ENCODE results near the gene GARIN5A.
"Not testable (repeated sequence)": the region's sequence is repeated elsewhere in the genome, so short reads cannot be mapped to it uniquely, and the experiment has no call there.

The GARIN5A gene

GRCh38 chr19:50461066-50461875 lies 15.4 kb downstream of the GARIN5A start:
- DNase-seq = peak; percentile 55

- DNase-seq = no peak
Observed at GRCh38 chr19:50460161-50460765, 16.4 kb downstream of the GARIN5A start.

GRCh38 chr19:50459638-50460037 lies 17.0 kb downstream of the GARIN5A start:
- no peak for DNase-seq

GRCh38 chr19:50459067-50459456 lies 17.6 kb downstream of the GARIN5A start:
- no peak for DNase-seq

GRCh38 chr19:50458396-50459066 lies 18.1 kb downstream of the GARIN5A start:
- no peak for DNase-seq

GRCh38 chr19:50457300-50457699 lies 19.3 kb downstream of the GARIN5A start:
- DNase-seq = no peak

GRCh38 chr19:50455992-50456391 lies 20.7 kb downstream of the GARIN5A start:
- DNase-seq = no peak

- DNase-seq = no peak
Observed at GRCh38 chr19:50453243-50453642, 23.4 kb downstream of the GARIN5A start.

- DNase-seq = no peak
Observed at GRCh38 chr19:50451223-50451534, 25.5 kb downstream of the GARIN5A start.

- DNase-seq = no peak
Observed at GRCh38 chr19:50450369-50451222, 26.1 kb downstream of the GARIN5A start.

GRCh38 chr19:50449236-50449899 lies 27.3 kb downstream of the GARIN5A start:
- no peak for DNase-seq

GRCh38 chr19:50447750-50448149 lies 28.9 kb downstream of the GARIN5A start:
- no peak for DNase-seq

- no peak for DNase-seq
Observed at GRCh38 chr19:50447053-50447452, 29.6 kb downstream of the GARIN5A start.

GRCh38 chr19:50444059-50444458 lies 32.6 kb downstream of the GARIN5A start:
- DNase-seq = no peak

GRCh38 chr19:50439130-50439529 lies 37.5 kb downstream of the GARIN5A start:
- not testable (repeated sequence) for DNase-seq

- no peak for DNase-seq
Observed at GRCh38 chr19:50437862-50438449, 38.7 kb downstream of the GARIN5A start.

GRCh38 chr19:50435627-50436026 lies 41.0 kb downstream of the GARIN5A start:
- DNase-seq = no peak

GRCh38 chr19:50435221-50435620 lies 41.4 kb downstream of the GARIN5A start:
- no peak for DNase-seq

- DNase-seq = no peak
Observed at GRCh38 chr19:50434525-50434924, 42.1 kb downstream of the GARIN5A start.

- DNase-seq = no peak
Observed at GRCh38 chr19:50433201-50434180, 43.2 kb downstream of the GARIN5A start.

Measured in activated CD8-positive, alpha-beta memory T cell treated with anti-CD3 and anti-CD28 coated beads, Interleukin-2, amount 50 U/mL, for 4 hours (primary cell).